ENCODE data around the gene FBLN5.

- TF ChIP-seq CTCF (IDR thresholded peaks at IDR 0.05), result peak in 1 of 2 donors; percentile 22
- no peak for TF ChIP-seq EP300 (IDR thresholded peaks at IDR 0.05)
- no peak for TF ChIP-seq POLR2A (IDR thresholded peaks at IDR 0.05)
- no peak for TF ChIP-seq POLR2AphosphoS5 (IDR thresholded peaks at IDR 0.05)
Observed at GRCh38 chr14:91893007-91893406, 54.5 kb downstream of the FBLN5 start.
